K562 (cell line): ENCODE results near the gene MAP4K4. TPM values are rescaled to one million over a fixed set of nuclear protein-coding genes. Genes with fewer than 3 reads are reported as not detected.

Experiments used
- ATAC-seq: fragments of 200-7000 bp; cut with Tn5 transposase; 3 replicates; pipeline ENCODE4 v1.9.1; 2020; ENCODE audit warnings: moderate library complexity
- BruUV-seq: library from RNA; stranded (reverse); fragments of 400-500 nt; replicated peaks from 2 replicates; lab custom pipeline; 2021; lab: Mats Ljungman, UMichigan
- CTCF ChIA-PET: fragments of 300-600 bp; formaldehyde crosslinking; extraction: SDS; loops from one replicate; lab custom pipeline; 2021; ENCODE audit warnings: low intra/inter-chr PET ratio; lab: Yijun Ruan, JAX
- POLR2A ChIA-PET: fragments of 300-600, 350-650 bp; sonication (Branson Sonifier 250); formaldehyde crosslinking; extraction: SDS; loops from one replicate; lab custom pipeline; 2021; ENCODE audit warnings: antibody characterized with exemption, inconsistent platforms; lab: Yijun Ruan, JAX
- DNase-seq, 4 experiments: peaks; one replicate each; pipeline versions ENCODE4 v3.0.0 to v3.0.0-alpha.2; 2011 to 2018; ENCODE audit warnings: low spot score in 3 of 4, mixed read lengths in 3 of 4; ENCODE audit errors: extremely low read depth in 1 of 4
- FAIRE-seq: peaks from 2 replicates; lab custom pipeline; 2011; peaks lifted over from hg19 to GRCh38; lab: Jason Lieb, UNC
- H2AFZ ChIP-seq: 2 replicates; pipeline ENCODE4 v1.6.0; 2011; ENCODE audit warnings: low read depth, low read length, control low read depth, inconsistent platforms
- H3K27ac ChIP-seq: fragments of 200-600 bp; 3 replicates; pipeline ENCODE4 v1.8.0; 2011; ENCODE audit warnings: low read depth, mild to moderate bottlenecking, control low read depth, inconsistent platforms, low read length, moderate library complexity, mixed read lengths; ENCODE audit errors: extremely low read depth
- H3K27me3 ChIP-seq, 2 experiments: fragments of 300-600 bp in 1 of 2; 2 replicates in 1 of 2; 3 replicates in 1 of 2; pipeline versions ENCODE4 v1.6.0 to v1.8.0; 2011; ENCODE audit warnings: inconsistent platforms in 2 of 2, low read length in 2 of 2, mild to moderate bottlenecking in 1 of 2, mixed read lengths in 1 of 2, moderate library complexity in 1 of 2; ENCODE audit not compliant: control insufficient read depth in 2 of 2, insufficient read depth in 2 of 2
- H3K36me3 ChIP-seq: fragments of 300-600 bp; 3 replicates; pipeline ENCODE4 v1.8.0; 2011; ENCODE audit warnings: mild to moderate bottlenecking, low read length, inconsistent platforms; ENCODE audit not compliant: control insufficient read depth, insufficient read depth
- H3K4me1 ChIP-seq, 2 experiments: fragments of 200-600 bp in 1 of 2; replicated peaks in 1 of 2; 2 replicates in 1 of 2; 3 replicates in 1 of 2; pipeline versions ENCODE4 v1.5.1 to v1.8.0; 2011; ENCODE audit warnings: inconsistent platforms in 2 of 2, low read length in 2 of 2, mild to moderate bottlenecking in 1 of 2, mixed read lengths in 1 of 2, moderate library complexity in 1 of 2; ENCODE audit not compliant: control insufficient read depth in 2 of 2, insufficient read depth in 2 of 2
- H3K4me2 ChIP-seq: 2 replicates; pipeline ENCODE4 v1.6.1; 2011; ENCODE audit warnings: low read length, control low read depth, inconsistent platforms, mixed read lengths; ENCODE audit not compliant: insufficient read depth
- H3K4me3 ChIP-seq: fragments of 200-600 bp; sonication (generic), shearing (Covaris generic); 2 replicates; pipeline ENCODE4 v1.5.1; 2016; ENCODE audit warnings: control low read depth, inconsistent platforms
- H3K79me2 ChIP-seq: fragments of 200-600 bp; 3 replicates; pipeline ENCODE4 v1.8.0; 2011; ENCODE audit warnings: low read length, inconsistent platforms; ENCODE audit not compliant: control insufficient read depth, insufficient read depth
- H3K9ac ChIP-seq, 2 experiments: 2 replicates each; pipeline versions ENCODE4 v1.6.0 to v1.6.1; 2011; ENCODE audit warnings: low read depth in 2 of 2, low read length in 2 of 2, control low read depth in 1 of 2, inconsistent platforms in 1 of 2, mild to moderate bottlenecking in 1 of 2, mixed read lengths in 1 of 2; ENCODE audit not compliant: insufficient read depth in 1 of 2
- H3K9me1 ChIP-seq: one replicate; pipeline ENCODE4 v1.6.0; 2011; ENCODE audit warnings: inconsistent platforms, mild to moderate bottlenecking, low read length, moderate library complexity; ENCODE audit not compliant: control insufficient read depth, insufficient read depth
- H3K9me3 ChIP-seq: replicated peaks from 2 replicates; pipeline ENCODE4 v1.5.1; 2011; ENCODE audit warnings: low read depth, low read length, inconsistent platforms; ENCODE audit not compliant: control insufficient read depth, insufficient read depth
- H4K20me1 ChIP-seq: replicated peaks from 2 replicates; pipeline ENCODE4 v1.6.1; 2011; ENCODE audit warnings: low read length, inconsistent platforms, mixed read lengths; ENCODE audit not compliant: control insufficient read depth, insufficient read depth
- ARID1B ChIP-seq: fragments of 450-650 bp; IDR thresholded peaks from 2 replicates; pipeline ENCODE4 v1.6.1; 2016; ENCODE audit warnings: antibody characterized with exemption, mild to moderate bottlenecking, inconsistent platforms
- CXXC5 ChIP-seq: fragments of 250-450 bp; sonication (Bioruptor Pico); IDR thresholded peaks from 2 replicates; pipeline ENCODE4 v1.8.0; 2022; ENCODE audit warnings: inconsistent platforms, mild to moderate bottlenecking, moderate library complexity
- FOSL1 ChIP-seq: fragments of 200-800 bp; sonication (Bioruptor generic); conservative IDR thresholded peaks from 2 replicates; pipeline ENCODE4 v1.6.1; 2016; ENCODE audit warnings: missing genetic modification characterization, missing compliant biosample characterization
- GTF2F1 ChIP-seq: IDR thresholded peaks from 2 replicates; pipeline ENCODE4 v1.6.1; 2011; ENCODE audit warnings: low read depth, low read length, improper control_type of control experiment
- HDAC6 ChIP-seq: IDR thresholded peaks from 2 replicates; pipeline ENCODE4 v1.6.1; 2012; ENCODE audit warnings: low read depth, mild to moderate bottlenecking, control low read depth, inconsistent platforms, low read length, moderate library complexity
- MECOM ChIP-seq: fragments of 250-450 bp; sonication (Bioruptor Pico); IDR thresholded peaks from 2 replicates; pipeline ENCODE4 v1.8.0; 2022; ENCODE audit warnings: inconsistent platforms
- PHB ChIP-seq: fragments of 250-450 bp; sonication (Bioruptor Pico); IDR thresholded peaks from 2 replicates; pipeline ENCODE4 v1.5.0; 2021
- PRPF4 ChIP-seq: fragments of 200-400 bp; formaldehyde crosslinking; IDR thresholded peaks from one replicate; pipeline ENCODE4 v1.6.1; 2017; ENCODE audit warnings: low read length, low read depth, mild to moderate bottlenecking; ENCODE audit not compliant: insufficient read depth, poor library complexity, severe bottlenecking
- ZC3H4 ChIP-seq: sonication (generic); formaldehyde crosslinking; IDR thresholded peaks from 2 replicates; pipeline ENCODE4 v1.9.0; 2021; ENCODE audit warnings: missing genetic modification reagents, borderline replicate concordance
- ZNF146 ChIP-seq: IDR thresholded peaks from one replicate; pipeline ENCODE4 v1.6.1; 2018; ENCODE audit warnings: missing compliant biosample characterization; ENCODE audit not compliant: unreplicated experiment
- ZNF184 ChIP-seq: sonication (generic); formaldehyde crosslinking; IDR thresholded peaks from 2 replicates; pipeline ENCODE4 v1.5.0; 2020; ENCODE audit warnings: missing genetic modification reagents
- ZNF232 ChIP-seq: sonication (generic); formaldehyde crosslinking; IDR thresholded peaks from 2 replicates; pipeline ENCODE4 v1.8.0; 2022; ENCODE audit warnings: mild to moderate bottlenecking, missing genetic modification reagents
- ZNF830 ChIP-seq: fragments of 250-450 bp; sonication (Bioruptor Pico); IDR thresholded peaks from 2 replicates; pipeline ENCODE4 v1.5.0; 2021; ENCODE audit warnings: mild to moderate bottlenecking
- WGBS: fragments of 100-300 bp; shearing (Covaris generic); methylation state at CpG from one replicate; pipeline ENCODE4 v1.1.6; 2016; ENCODE audit warnings: low coverage, mixed read lengths; ENCODE audit not compliant: insufficient coverage; ENCODE audit errors: missing lambda C conversion rate; 5-methylcytosine and 5-hydroxymethylcytosine counted together
- in situ Hi-C: fragments of 300-500 bp; cut with MboI; formaldehyde crosslinking; loops from 4 replicates; pipeline ENCODE4 v1.15.0; 2018; ENCODE audit warnings: inconsistent platforms, mixed read lengths
- intact Hi-C: fragments of 100-400 bp; cut with micrococcal nuclease; formaldehyde crosslinking; loops from 2 replicates; pipeline ENCODE4 v1.14.2; 2022
- polyA plus RNA-seq, 8 experiments: library from polyadenylated mRNA; depleted of rRNA in 4 of 8; stranded (reverse) in 5 of 8; unstranded in 3 of 8; fragments of >200 nt; fragmentation: Nextera tagmentation in 2 of 8; fragmentation: Illumina TruSeq in 1 of 8; extraction: Ambion mirVana in 2 of 8; extraction: Trizol in 1 of 8; gene quantifications; 2 replicates each; pipeline versions ENCODE4 v1.2.1 to v1.2.3, GENCODE V29; 2011 to 2014; ENCODE audit warnings: inconsistent platforms in 1 of 8, missing spikeins in 1 of 8
- total RNA-seq, 7 experiments: library from RNA; depleted of rRNA in 6 of 7; stranded (reverse); fragments of >200 nt in 6 of 7; fragmentation: Illumina TruSeq in 2 of 7; extraction: Trizol in 2 of 7; gene quantifications; 2 replicates each; pipeline versions ENCODE4 v1.2.1 to v1.2.3, GENCODE V29; 2011 to 2021; ENCODE audit warnings: low replicate concordance in 1 of 7
- TF ChIP-seq, protein P1 (sequence below): fragments of 200-800 bp; sonication (Bioruptor generic); IDR thresholded peaks from 2 replicates; pipeline ENCODE4 v1.6.1; 2016; ENCODE audit warnings: missing genetic modification characterization, missing compliant biosample characterization
- TF ChIP-seq, protein P2 (sequence below): fragments of 150-350 bp; IDR thresholded peaks from 2 replicates; pipeline ENCODE4 v1.6.1; 2014; ENCODE audit warnings: low read depth, mild to moderate bottlenecking, low read length, borderline replicate concordance

MAP4K4 gene
- total and polyA plus RNA-seq, 9 of the 15 experiments (the other 6 are each of a cell fraction or from before 2014, with no cell fraction given), result 7.6 to 76.4 (median 50.6) TPM

DNA sequence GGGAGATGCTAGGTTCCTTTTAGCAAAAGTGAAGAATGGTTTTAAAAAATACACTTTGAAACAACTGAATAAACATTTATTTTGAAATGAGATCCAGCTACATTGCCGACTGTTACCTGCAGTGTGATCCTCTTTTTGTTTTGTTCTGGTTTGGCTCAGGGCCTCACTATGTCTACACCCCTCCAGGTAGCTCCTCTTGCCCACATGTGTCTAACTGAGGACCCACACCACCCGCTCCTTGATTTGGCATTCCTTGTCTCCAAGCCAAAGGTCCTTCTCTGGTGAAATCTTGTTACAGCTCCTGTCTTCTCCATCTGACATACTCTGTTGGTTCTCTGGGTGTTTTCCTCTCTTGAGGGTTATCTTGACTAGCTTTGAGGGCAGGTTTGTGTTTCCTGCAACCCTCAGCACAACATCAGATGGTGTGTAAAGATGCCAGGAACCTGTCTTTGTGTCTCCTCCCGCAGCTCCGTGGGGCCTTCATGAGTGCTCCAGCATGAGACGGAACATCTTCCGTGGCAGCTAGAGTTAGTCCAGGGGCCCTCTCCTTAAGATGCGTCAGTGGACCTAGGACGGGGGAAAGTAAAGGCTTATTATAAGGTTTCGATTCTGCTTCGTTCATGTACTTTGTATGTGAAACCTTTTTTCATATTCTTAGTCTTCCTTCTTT, 32.1 kb downstream of the MAP4K4 start:
- H3K4me1 ChIP-seq, result peaks cover 0 to 3% of the 10 kb centered on the region in 2 experiments; a peak in 2 of 5 replicates
- intact Hi-C loops, result loop anchor here (10.0 kb wide), 2 partner anchors 215 to 315 kb away; no protein-coding TSS in a partner anchor
- ATAC-seq, result no peak
- TF ChIP-seq ZNF184 (CRISPR knock-in tag) (no peak), CXXC5 (no peak), ZNF232 (CRISPR knock-in tag) (no peak), ARID1B (no peak), HDAC6 (no peak), PHB (CRISPR knock-in tag) (no peak), GTF2F1 (no peak), PRPF4 (no peak), FOSL1 (tag) (no peak), ZC3H4 (CRISPR knock-in tag) (no peak), MECOM (CRISPR knock-in tag) (no peak), ZNF830 (CRISPR knock-in tag) (no peak), ZNF146 (no peak)
- TF ChIP-seq, protein P1, sequence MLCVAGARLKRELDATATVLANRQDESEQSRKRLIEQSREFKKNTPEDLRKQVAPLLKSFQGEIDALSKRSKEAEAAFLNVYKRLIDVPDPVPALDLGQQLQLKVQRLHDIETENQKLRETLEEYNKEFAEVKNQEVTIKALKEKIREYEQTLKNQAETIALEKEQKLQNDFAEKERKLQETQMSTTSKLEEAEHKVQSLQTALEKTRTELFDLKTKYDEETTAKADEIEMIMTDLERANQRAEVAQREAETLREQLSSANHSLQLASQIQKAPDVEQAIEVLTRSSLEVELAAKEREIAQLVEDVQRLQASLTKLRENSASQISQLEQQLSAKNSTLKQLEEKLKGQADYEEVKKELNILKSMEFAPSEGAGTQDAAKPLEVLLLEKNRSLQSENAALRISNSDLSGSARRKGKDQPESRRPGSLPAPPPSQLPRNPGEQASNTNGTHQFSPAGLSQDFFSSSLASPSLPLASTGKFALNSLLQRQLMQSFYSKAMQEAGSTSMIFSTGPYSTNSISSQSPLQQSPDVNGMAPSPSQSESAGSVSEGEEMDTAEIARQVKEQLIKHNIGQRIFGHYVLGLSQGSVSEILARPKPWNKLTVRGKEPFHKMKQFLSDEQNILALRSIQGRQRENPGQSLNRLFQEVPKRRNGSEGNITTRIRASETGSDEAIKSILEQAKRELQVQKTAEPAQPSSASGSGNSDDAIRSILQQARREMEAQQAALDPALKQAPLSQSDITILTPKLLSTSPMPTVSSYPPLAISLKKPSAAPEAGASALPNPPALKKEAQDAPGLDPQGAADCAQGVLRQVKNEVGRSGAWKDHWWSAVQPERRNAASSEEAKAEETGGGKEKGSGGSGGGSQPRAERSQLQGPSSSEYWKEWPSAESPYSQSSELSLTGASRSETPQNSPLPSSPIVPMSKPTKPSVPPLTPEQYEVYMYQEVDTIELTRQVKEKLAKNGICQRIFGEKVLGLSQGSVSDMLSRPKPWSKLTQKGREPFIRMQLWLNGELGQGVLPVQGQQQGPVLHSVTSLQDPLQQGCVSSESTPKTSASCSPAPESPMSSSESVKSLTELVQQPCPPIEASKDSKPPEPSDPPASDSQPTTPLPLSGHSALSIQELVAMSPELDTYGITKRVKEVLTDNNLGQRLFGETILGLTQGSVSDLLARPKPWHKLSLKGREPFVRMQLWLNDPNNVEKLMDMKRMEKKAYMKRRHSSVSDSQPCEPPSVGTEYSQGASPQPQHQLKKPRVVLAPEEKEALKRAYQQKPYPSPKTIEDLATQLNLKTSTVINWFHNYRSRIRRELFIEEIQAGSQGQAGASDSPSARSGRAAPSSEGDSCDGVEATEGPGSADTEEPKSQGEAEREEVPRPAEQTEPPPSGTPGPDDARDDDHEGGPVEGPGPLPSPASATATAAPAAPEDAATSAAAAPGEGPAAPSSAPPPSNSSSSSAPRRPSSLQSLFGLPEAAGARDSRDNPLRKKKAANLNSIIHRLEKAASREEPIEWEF (CRISPR knock-in tag), result no peak
- TF ChIP-seq, protein P2, sequence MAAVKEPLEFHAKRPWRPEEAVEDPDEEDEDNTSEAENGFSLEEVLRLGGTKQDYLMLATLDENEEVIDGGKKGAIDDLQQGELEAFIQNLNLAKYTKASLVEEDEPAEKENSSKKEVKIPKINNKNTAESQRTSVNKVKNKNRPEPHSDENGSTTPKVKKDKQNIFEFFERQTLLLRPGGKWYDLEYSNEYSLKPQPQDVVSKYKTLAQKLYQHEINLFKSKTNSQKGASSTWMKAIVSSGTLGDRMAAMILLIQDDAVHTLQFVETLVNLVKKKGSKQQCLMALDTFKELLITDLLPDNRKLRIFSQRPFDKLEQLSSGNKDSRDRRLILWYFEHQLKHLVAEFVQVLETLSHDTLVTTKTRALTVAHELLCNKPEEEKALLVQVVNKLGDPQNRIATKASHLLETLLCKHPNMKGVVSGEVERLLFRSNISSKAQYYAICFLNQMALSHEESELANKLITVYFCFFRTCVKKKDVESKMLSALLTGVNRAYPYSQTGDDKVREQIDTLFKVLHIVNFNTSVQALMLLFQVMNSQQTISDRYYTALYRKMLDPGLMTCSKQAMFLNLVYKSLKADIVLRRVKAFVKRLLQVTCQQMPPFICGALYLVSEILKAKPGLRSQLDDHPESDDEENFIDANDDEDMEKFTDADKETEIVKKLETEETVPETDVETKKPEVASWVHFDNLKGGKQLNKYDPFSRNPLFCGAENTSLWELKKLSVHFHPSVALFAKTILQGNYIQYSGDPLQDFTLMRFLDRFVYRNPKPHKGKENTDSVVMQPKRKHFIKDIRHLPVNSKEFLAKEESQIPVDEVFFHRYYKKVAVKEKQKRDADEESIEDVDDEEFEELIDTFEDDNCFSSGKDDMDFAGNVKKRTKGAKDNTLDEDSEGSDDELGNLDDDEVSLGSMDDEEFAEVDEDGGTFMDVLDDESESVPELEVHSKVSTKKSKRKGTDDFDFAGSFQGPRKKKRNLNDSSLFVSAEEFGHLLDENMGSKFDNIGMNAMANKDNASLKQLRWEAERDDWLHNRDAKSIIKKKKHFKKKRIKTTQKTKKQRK, result no peak

More for the DNA sequence above, 32.1 kb downstream of the MAP4K4 start:
- in situ Hi-C loops, result no loop called here
- no TSS peak for BruUV-seq
- ChIA-PET POLR2A (interaction anchor here (0.8 kb wide), 1 partner anchor 12 kb away, joined by 3 read pairs; no protein-coding TSS in a partner anchor), CTCF (no interaction called here)
- peak; percentile 60 for FAIRE-seq
- no peak overlapping the region for H2AFZ ChIP-seq
- no peak overlapping the region for H3K4me3 ChIP-seq
- H3K4me2 ChIP-seq, result no peak overlapping the region
- no peaks in the 10 kb centered on the region for H3K9me3 ChIP-seq
- H4K20me1 ChIP-seq, result peaks cover 25% of the 10 kb centered on the region
- no peak overlapping the region for H3K9ac ChIP-seq
- H3K79me2 ChIP-seq, result peaks cover 77% of the 10 kb centered on the region
- peaks cover 6% of the 10 kb centered on the region for H3K9me1 ChIP-seq
- no peaks in the 10 kb centered on the region for H3K27me3 ChIP-seq
- WGBS, result 79% methylated on average over 10 of the region's 10 CpGs
- H3K27ac ChIP-seq, result no peak overlapping the region
- H3K36me3 ChIP-seq, result no peaks in the 10 kb centered on the region
- DNase-seq, result no peak
